Mesendoderm (in vitro differentiated cells): ENCODE measurements around the gene ITGA2.

Experiments used
- DNase-seq: peaks from one replicate; pipeline ENCODE4 v3.0.0; 2013
- H2AK5ac ChIP-seq: 2 replicates; pipeline ENCODE4 v1.6.1; 2013; ENCODE audit warnings: low read length, inconsistent platforms
- H2BK120ac ChIP-seq: 2 replicates; pipeline ENCODE4 v1.6.1; 2013; ENCODE audit warnings: low read depth, mild to moderate bottlenecking, low read length, moderate library complexity, mixed read lengths
- H2BK15ac ChIP-seq: replicated peaks from 2 replicates; pipeline ENCODE4 v1.6.1; 2013; ENCODE audit warnings: low read depth, mild to moderate bottlenecking, moderate library complexity
- H2BK5ac ChIP-seq: 2 replicates; pipeline ENCODE4 v1.6.1; 2013; ENCODE audit warnings: low read length, inconsistent platforms
- H3K18ac ChIP-seq: 2 replicates; pipeline ENCODE4 v1.6.1; 2013; ENCODE audit warnings: mild to moderate bottlenecking, low read length, mixed read lengths
- H3K23ac ChIP-seq: one replicate; pipeline ENCODE4 v1.6.1; 2013; ENCODE audit warnings: low read length
- H3K27ac ChIP-seq: 2 replicates; pipeline ENCODE4 v1.5.1; 2013; ENCODE audit warnings: low read depth, mild to moderate bottlenecking, inconsistent platforms, low read length, moderate library complexity
- H3K27me3 ChIP-seq: 2 replicates; pipeline ENCODE4 v1.6.1; 2013; ENCODE audit warnings: low read length, control low read depth, mild to moderate bottlenecking, inconsistent platforms; ENCODE audit not compliant: insufficient read depth, poor library complexity
- H3K36me3 ChIP-seq: 2 replicates; pipeline ENCODE4 v1.6.1; 2013; ENCODE audit warnings: low read length, inconsistent platforms; ENCODE audit not compliant: control insufficient read depth, insufficient read depth
- H3K4ac ChIP-seq: one replicate; pipeline ENCODE4 v1.6.1; 2013; ENCODE audit warnings: low read depth, mild to moderate bottlenecking, low read length, moderate library complexity
- H3K4me1 ChIP-seq: 2 replicates; pipeline ENCODE4 v1.6.1; 2013; ENCODE audit warnings: low read depth, low read length, inconsistent platforms; ENCODE audit not compliant: control insufficient read depth
- H3K4me2 ChIP-seq: 2 replicates; pipeline ENCODE4 v1.6.1; 2013; ENCODE audit warnings: low read length
- H3K4me3 ChIP-seq: 2 replicates; pipeline ENCODE4 v1.5.1; 2013; ENCODE audit warnings: mild to moderate bottlenecking, low read length
- H3K56ac ChIP-seq: one replicate; pipeline ENCODE4 v1.6.1; 2013; ENCODE audit warnings: low read length
- H3K79me1 ChIP-seq: 2 replicates; pipeline ENCODE4 v1.6.1; 2013; ENCODE audit warnings: low read length, inconsistent platforms
- H3K79me2 ChIP-seq: 2 replicates; pipeline ENCODE4 v1.6.1; 2013; ENCODE audit warnings: mild to moderate bottlenecking, low read length; ENCODE audit not compliant: control insufficient read depth, insufficient read depth
- H3K9ac ChIP-seq: 2 replicates; pipeline ENCODE4 v1.6.1; 2013; ENCODE audit warnings: low read length, inconsistent platforms
- H4K5ac ChIP-seq: one replicate; pipeline ENCODE4 v1.6.1; 2013; ENCODE audit warnings: low read length
- H4K8ac ChIP-seq: one replicate; pipeline ENCODE4 v1.6.1; 2013; ENCODE audit warnings: low read depth, mild to moderate bottlenecking, control low read depth, low read length, moderate library complexity
- WGBS: extraction: QIAGEN DNeasy Blood & Tissue Kit; methylation state at CpG from one replicate; pipeline ENCODE4 v1.1.7; 2013; ENCODE audit warnings: low lambda C conversion rate, missing lambda C conversion rate; ENCODE audit not compliant: insufficient coverage; ENCODE audit errors: extremely low coverage; 5-methylcytosine and 5-hydroxymethylcytosine counted together

Gene ITGA2

DNA sequence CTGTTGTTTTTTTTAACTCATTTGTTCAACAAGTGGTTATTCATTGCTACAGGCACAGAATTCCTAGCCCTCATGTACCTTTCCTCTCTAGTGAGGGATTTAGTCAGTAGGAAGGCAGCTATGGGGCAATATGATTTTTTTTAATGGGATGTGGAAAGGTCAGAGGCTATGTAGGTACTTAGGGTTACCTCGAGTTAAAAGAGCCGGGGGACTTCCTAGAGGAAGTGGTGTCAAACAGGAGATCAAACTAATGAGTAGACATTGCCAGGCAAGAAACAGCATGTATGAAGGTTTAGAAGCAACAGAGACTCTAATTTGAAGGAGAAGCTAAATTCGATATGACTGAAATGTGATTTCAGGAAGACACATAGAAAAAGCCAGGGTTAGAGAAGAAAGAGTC, 50.7 kb downstream of the ITGA2 start:
- DNase-seq, result no peak
- Histone ChIP-seq H2BK120ac (no peak overlapping the region), H2AK5ac (no peak overlapping the region), H4K5ac (no peak overlapping the region), H3K79me2 (no peaks in the 10 kb centered on the region), H3K56ac (no peak overlapping the region), H3K27ac (no peak overlapping the region), H3K27me3 (no peaks in the 10 kb centered on the region), H3K79me1 (no peaks in the 10 kb centered on the region), H3K36me3 (no peaks in the 10 kb centered on the region), H3K23ac (no peak overlapping the region), H2BK5ac (no peak overlapping the region), H4K8ac (no peak overlapping the region), H3K4me2 (no peak overlapping the region), H3K9ac (no peak overlapping the region), H3K4me3 (no peak overlapping the region), H2BK15ac (no peak overlapping the region), H3K4me1 (no peaks in the 10 kb centered on the region), H3K4ac (no peak overlapping the region), H3K18ac (no peak overlapping the region)
- no CpG with 5 or more reads among the region's 3 CpGs for WGBS

DNA sequence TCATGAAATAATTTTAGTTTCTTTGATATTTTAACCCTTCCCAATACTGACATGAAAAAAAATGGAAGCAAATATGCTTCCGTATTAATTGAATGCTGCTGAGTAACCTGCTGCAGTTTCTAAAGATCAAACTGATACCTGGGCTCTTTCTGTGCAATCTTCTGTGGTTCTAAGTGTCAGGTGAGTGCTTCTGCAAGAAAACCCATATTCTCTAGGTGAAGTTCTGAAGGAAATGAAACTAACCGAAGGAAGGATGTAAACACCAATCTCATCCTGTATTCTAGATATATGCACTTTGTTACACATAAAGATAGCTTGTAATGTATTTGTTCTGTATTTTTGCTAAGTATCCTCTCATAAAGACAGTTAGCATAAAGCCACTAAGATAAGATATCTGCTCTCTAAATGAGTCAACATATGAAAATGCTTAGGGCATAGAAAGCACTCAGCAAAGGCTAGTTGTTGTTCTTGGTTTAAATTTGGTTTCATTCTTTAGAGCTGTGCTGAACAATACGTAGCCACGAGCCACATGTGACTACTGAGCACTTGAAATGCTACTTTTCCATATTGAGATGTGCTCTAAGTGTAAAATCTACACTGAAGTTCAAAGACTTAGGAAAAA, 52.0 kb downstream of the ITGA2 start:
- Histone ChIP-seq H3K79me2 (no peaks in the 10 kb centered on the region), H3K27ac (no peak overlapping the region), H2BK120ac (no peak overlapping the region), H3K9ac (no peak overlapping the region), H3K79me1 (no peaks in the 10 kb centered on the region), H3K27me3 (no peaks in the 10 kb centered on the region), H3K4me1 (no peaks in the 10 kb centered on the region), H4K5ac (no peak overlapping the region), H2BK5ac (no peak overlapping the region), H2BK15ac (no peak overlapping the region), H3K23ac (no peak overlapping the region), H4K8ac (no peak overlapping the region), H3K4me3 (no peak overlapping the region), H3K36me3 (no peaks in the 10 kb centered on the region), H3K4ac (no peak overlapping the region), H3K4me2 (no peak overlapping the region), H3K18ac (no peak overlapping the region), H2AK5ac (no peak overlapping the region), H3K56ac (no peak overlapping the region)
- no CpG with 5 or more reads among the region's 4 CpGs for WGBS
- DNase-seq, result no peak

DNA sequence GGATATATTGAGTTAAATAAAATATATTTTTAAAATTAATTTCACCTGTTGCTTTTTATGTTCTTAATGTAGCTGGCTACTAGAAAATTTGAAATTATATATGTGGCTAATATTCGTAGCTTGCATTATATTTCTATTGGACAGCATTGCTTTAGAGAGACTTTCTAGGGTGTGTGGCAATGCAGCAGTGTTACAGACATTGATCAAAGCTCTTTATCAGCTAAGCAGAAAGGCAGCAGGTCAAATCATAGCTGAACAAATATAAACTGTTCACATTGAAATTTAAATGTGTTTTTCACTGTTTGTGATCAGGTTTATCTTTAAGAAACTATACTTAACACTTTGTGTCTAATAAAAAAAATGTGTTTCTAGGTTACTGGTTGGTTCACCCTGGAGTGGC, 52.6 kb downstream of the ITGA2 start:
- no CpG with 5 or more reads among the region's 1 CpG for WGBS
- Histone ChIP-seq H2AK5ac (no peak overlapping the region), H3K27me3 (no peaks in the 10 kb centered on the region), H3K4me3 (no peak overlapping the region), H2BK15ac (no peak overlapping the region), H3K9ac (no peak overlapping the region), H2BK5ac (no peak overlapping the region), H3K23ac (no peak overlapping the region), H3K18ac (no peak overlapping the region), H3K79me1 (no peaks in the 10 kb centered on the region), H3K79me2 (no peaks in the 10 kb centered on the region), H3K4ac (no peak overlapping the region), H3K56ac (no peak overlapping the region), H3K36me3 (no peaks in the 10 kb centered on the region), H3K27ac (no peak overlapping the region), H4K5ac (no peak overlapping the region), H3K4me2 (no peak overlapping the region), H4K8ac (no peak overlapping the region), H2BK120ac (no peak overlapping the region), H3K4me1 (no peaks in the 10 kb centered on the region)
- no peak for DNase-seq

DNA sequence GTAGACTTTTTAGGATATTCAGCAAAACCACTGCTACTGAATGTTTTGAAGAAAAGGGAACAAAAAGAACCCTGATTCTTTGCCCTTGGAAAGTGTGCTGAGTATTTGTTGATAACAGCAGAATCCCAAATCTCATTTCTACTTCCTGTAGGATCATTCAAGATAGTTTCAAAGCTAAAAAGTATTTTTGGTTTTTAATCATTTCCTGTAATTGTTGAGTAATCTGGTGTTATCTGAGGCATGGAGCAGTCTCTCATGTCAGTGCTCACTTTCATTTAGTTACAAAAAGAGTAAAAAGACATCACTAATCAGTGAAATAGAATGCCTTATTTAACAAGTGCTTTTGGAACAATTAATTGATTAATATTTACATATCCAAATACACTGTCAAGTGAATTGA, 56.1 kb downstream of the ITGA2 start:
- Histone ChIP-seq H2BK5ac (no peak overlapping the region), H3K18ac (no peak overlapping the region), H4K8ac (no peak overlapping the region), H3K79me2 (no peaks in the 10 kb centered on the region), H3K36me3 (no peaks in the 10 kb centered on the region), H2BK15ac (no peak overlapping the region), H3K56ac (no peak overlapping the region), H3K4me2 (no peak overlapping the region), H2AK5ac (no peak overlapping the region), H3K4me3 (no peak overlapping the region), H3K79me1 (no peaks in the 10 kb centered on the region), H4K5ac (no peak overlapping the region), H2BK120ac (no peak overlapping the region), H3K4me1 (no peaks in the 10 kb centered on the region), H3K4ac (no peak overlapping the region), H3K27ac (no peak overlapping the region), H3K23ac (no peak overlapping the region), H3K27me3 (no peaks in the 10 kb centered on the region), H3K9ac (no peak overlapping the region)
- no peak for DNase-seq

DNA sequence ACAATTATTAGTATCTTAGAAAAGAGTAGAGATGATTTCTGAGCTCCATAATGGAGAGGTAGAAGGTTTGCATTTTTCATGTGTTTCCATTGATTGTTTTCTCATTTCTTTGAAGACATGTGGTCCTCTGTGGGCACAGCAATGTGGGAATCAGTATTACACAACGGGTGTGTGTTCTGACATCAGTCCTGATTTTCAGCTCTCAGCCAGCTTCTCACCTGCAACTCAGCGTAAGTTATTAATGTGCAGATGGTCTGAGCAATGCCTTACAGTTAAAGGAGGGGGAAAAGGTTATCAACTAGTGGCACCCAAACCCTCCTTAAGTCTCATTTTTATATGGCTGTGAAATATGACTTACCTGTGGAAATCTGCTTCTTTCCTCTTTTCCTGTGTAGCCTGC, 59.1 kb downstream of the ITGA2 start:
- no peak for DNase-seq
- no peaks in the 10 kb centered on the region for H3K4me1 ChIP-seq
- WGBS, result no CpG with 5 or more reads among the region's 2 CpGs

DNA sequence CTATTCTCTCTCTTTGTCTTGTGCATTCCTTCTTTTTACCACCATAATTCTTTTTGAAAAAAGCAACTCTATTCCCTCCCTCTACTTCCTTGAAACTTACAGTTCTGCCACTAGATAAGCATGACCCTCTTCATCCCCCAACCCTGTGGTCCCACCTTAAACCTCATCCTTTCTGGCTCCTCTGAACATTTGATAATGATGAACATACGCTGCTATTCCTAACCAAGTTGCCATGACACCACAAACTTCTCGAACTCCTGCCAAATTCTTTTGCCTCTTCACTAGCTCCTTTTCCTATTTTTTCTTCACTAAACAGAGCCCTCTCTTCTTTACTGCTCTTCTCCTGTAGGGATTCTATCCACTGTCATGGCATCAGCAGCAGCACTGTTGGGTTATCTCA, 63.3 kb downstream of the ITGA2 start:
- no peak overlapping the region for H3K4me3 ChIP-seq
- no peaks in the 10 kb centered on the region for H3K36me3 ChIP-seq
- no peak overlapping the region for H2AK5ac ChIP-seq
- H3K27me3 ChIP-seq, result no peaks in the 10 kb centered on the region
- no peak overlapping the region for H3K23ac ChIP-seq
- H4K8ac ChIP-seq, result no peak overlapping the region
- no peak overlapping the region for H3K56ac ChIP-seq
- no peak overlapping the region for H4K5ac ChIP-seq
- H3K18ac ChIP-seq, result no peak overlapping the region
- no peak overlapping the region for H3K27ac ChIP-seq
- no peak overlapping the region for H3K4ac ChIP-seq
- no CpG with 5 or more reads among the region's 2 CpGs for WGBS
- H3K79me1 ChIP-seq, result no peaks in the 10 kb centered on the region
- H3K79me2 ChIP-seq, result no peaks in the 10 kb centered on the region
- no peaks in the 10 kb centered on the region for H3K4me1 ChIP-seq
- H3K9ac ChIP-seq, result no peak overlapping the region
- H2BK5ac ChIP-seq, result no peak overlapping the region
- no peak overlapping the region for H2BK15ac ChIP-seq
- no peak for DNase-seq
- no peak overlapping the region for H2BK120ac ChIP-seq
- no peak overlapping the region for H3K4me2 ChIP-seq

More for the DNA sequence above, 59.1 kb downstream of the ITGA2 start:
- no peak overlapping the region for H2BK5ac ChIP-seq
- no peak overlapping the region for H3K4me3 ChIP-seq
- no peak overlapping the region for H2BK120ac ChIP-seq
- H4K8ac ChIP-seq, result no peak overlapping the region
- no peak overlapping the region for H3K4ac ChIP-seq
- H3K9ac ChIP-seq, result no peak overlapping the region
- no peak overlapping the region for H3K18ac ChIP-seq
- H3K79me1 ChIP-seq, result no peaks in the 10 kb centered on the region
- no peak overlapping the region for H3K27ac ChIP-seq
- no peak overlapping the region for H2AK5ac ChIP-seq
- no peak overlapping the region for H4K5ac ChIP-seq
- H3K56ac ChIP-seq, result no peak overlapping the region
- H3K4me2 ChIP-seq, result no peak overlapping the region
- H3K79me2 ChIP-seq, result no peaks in the 10 kb centered on the region
- no peaks in the 10 kb centered on the region for H3K36me3 ChIP-seq
- H3K27me3 ChIP-seq, result no peaks in the 10 kb centered on the region
- no peak overlapping the region for H2BK15ac ChIP-seq
- H3K23ac ChIP-seq, result no peak overlapping the region
